HCT116 (cell line): Measurements from ENCODE around the gene ZNF488. TPM values are rescaled to one million over a fixed set of nuclear protein-coding genes. Genes with fewer than 3 reads are reported as not detected.

ENCODE experiments used
- ATAC-seq: fragments of 200-7000 bp; cut with Tn5 transposase; 2 replicates; pipeline ENCODE4 v1.9.1; 2020; ENCODE audit warnings: mild to moderate bottlenecking, moderate library complexity
- BruUV-seq: library from RNA; stranded (reverse); fragments of 400-500 nt; replicated peaks from 2 replicates; lab custom pipeline; 2021; lab: Mats Ljungman, UMichigan
- CTCF ChIA-PET: fragments of 300-600 bp; sonication (Branson Sonifier 250); formaldehyde crosslinking; loops from one replicate; lab custom pipeline; 2021; ENCODE audit warnings: antibody characterized with exemption; lab: Charles Lee
- POLR2A ChIA-PET: fragments of 300-600, 350-600 bp; sonication (Branson Sonifier 250); formaldehyde crosslinking; loops from one replicate; lab custom pipeline; 2021; ENCODE audit warnings: antibody characterized with exemption; lab: Charles Lee
- RAD21 ChIA-PET, 2 experiments: fragments of 300-600 bp; sonication (Branson Sonifier 250); formaldehyde crosslinking; loops; one replicate each; lab custom pipeline; 2023; ENCODE audit warnings: low total read pairs in 2 of 2; ENCODE audit not compliant: uncharacterized antibody in 2 of 2, unreplicated experiment in 2 of 2, low non-redundant PET in 1 of 2; lab: Charles Lee
- DNase-seq: peaks from one replicate; pipeline ENCODE4 v3.0.0-alpha.2; 2010; ENCODE audit warnings: low read depth, low spot score
- H2AFZ ChIP-seq: fragments of 200-600 bp; shearing (Covaris generic), sonication (generic); 2 replicates; pipeline ENCODE4 v1.6.1; 2017; ENCODE audit warnings: low read depth, mixed run types, mixed read lengths, antibody characterized with exemption, low read length; ENCODE audit not compliant: poor library complexity, severe bottlenecking
- H3K27ac ChIP-seq: 2 replicates; pipeline ENCODE4 v1.5.1; 2012; ENCODE audit warnings: low read depth, low read length
- H3K27me3 ChIP-seq: fragments of 200-600 bp; sonication (generic); 2 replicates; pipeline ENCODE4 v1.6.1; 2016; ENCODE audit warnings: mixed run types, low read length, mixed read lengths; ENCODE audit not compliant: insufficient read depth
- H3K36me3 ChIP-seq, 2 experiments: fragments of 200-500 bp in 1 of 2; fragments of 200-600 bp in 1 of 2; sonication (Bioruptor generic) in 1 of 2; sonication (generic) in 1 of 2; 2 replicates each; pipeline versions ENCODE4 v1.5.1 to v1.6.1; 2014 to 2016; ENCODE audit warnings: low read length in 2 of 2, inconsistent platforms in 1 of 2, mixed read lengths in 1 of 2, mixed run types in 1 of 2; ENCODE audit not compliant: insufficient read depth in 2 of 2, control insufficient read depth in 1 of 2
- H3K4me1 ChIP-seq, 2 experiments: fragments of 200-600 bp in 1 of 2; sonication (generic) in 1 of 2; 2 replicates each; pipeline versions ENCODE4 v1.5.1 to v1.6.1; 2012 to 2017; ENCODE audit warnings: low read length in 2 of 2, inconsistent platforms in 1 of 2, mild to moderate bottlenecking in 1 of 2, mixed read lengths in 1 of 2, mixed run types in 1 of 2, moderate library complexity in 1 of 2; ENCODE audit not compliant: insufficient read depth in 2 of 2, control insufficient read depth in 1 of 2
- H3K4me2 ChIP-seq: fragments of 200-600 bp; sonication (generic); 2 replicates; pipeline ENCODE4 v1.6.1; 2017; ENCODE audit warnings: mixed run types, low read length, mixed read lengths
- H3K4me3 ChIP-seq, 2 experiments: fragments of 200-600 bp in 1 of 2; sonication (generic) in 1 of 2; replicated peaks in 1 of 2; 2 replicates each; pipeline ENCODE4 v1.5.1; 2011 to 2016; ENCODE audit warnings: low read length in 2 of 2, control low read depth in 1 of 2, low read depth in 1 of 2, mild to moderate bottlenecking in 1 of 2, mixed read lengths in 1 of 2, mixed run types in 1 of 2
- H3K79me2 ChIP-seq: fragments of 200-600 bp; sonication (generic); 2 replicates; pipeline ENCODE4 v1.6.1; 2017; ENCODE audit warnings: mild to moderate bottlenecking, mixed run types, low read length, moderate library complexity, mixed read lengths; ENCODE audit not compliant: insufficient read depth
- H3K9ac ChIP-seq: fragments of 200-600 bp; sonication (generic); 2 replicates; pipeline ENCODE4 v1.6.1; 2016; ENCODE audit warnings: low read length, mixed read lengths
- H3K9me2 ChIP-seq: fragments of 200-600 bp; sonication (generic), shearing (Covaris generic); 2 replicates; pipeline ENCODE4 v1.6.1; 2017; ENCODE audit warnings: mixed run types, mild to moderate bottlenecking, moderate library complexity; ENCODE audit not compliant: insufficient read depth
- H3K9me3 ChIP-seq, 2 experiments: fragments of 200-500 bp in 1 of 2; fragments of 200-600 bp in 1 of 2; sonication (Bioruptor generic) in 1 of 2; sonication (generic) in 1 of 2; 2 replicates each; pipeline ENCODE4 v1.6.1; 2014 to 2017; ENCODE audit warnings: low read length in 2 of 2, mixed read lengths in 2 of 2, inconsistent platforms in 1 of 2, low read depth in 1 of 2, mild to moderate bottlenecking in 1 of 2, mixed run types in 1 of 2, moderate library complexity in 1 of 2; ENCODE audit not compliant: control insufficient read depth in 1 of 2, insufficient read depth in 1 of 2
- H4K20me1 ChIP-seq: fragments of 200-600 bp; sonication (generic), shearing (Covaris generic); 2 replicates; pipeline ENCODE4 v1.6.1; 2017; ENCODE audit warnings: mixed run types, mild to moderate bottlenecking, moderate library complexity; ENCODE audit not compliant: insufficient read depth
- EGR1 ChIP-seq: IDR thresholded peaks from 2 replicates; pipeline ENCODE4 v1.6.1; 2012; ENCODE audit warnings: low read depth
- ELF1 ChIP-seq: IDR thresholded peaks from 2 replicates; pipeline ENCODE4 v1.6.1; 2012; ENCODE audit warnings: low read depth, borderline replicate concordance
- RAD21 ChIP-seq: IDR thresholded peaks from 2 replicates; pipeline ENCODE4 v1.6.1; 2012; ENCODE audit warnings: low read depth, mild to moderate bottlenecking
- YY1 ChIP-seq: IDR thresholded peaks from 2 replicates; pipeline ENCODE4 v1.6.1; 2011; ENCODE audit warnings: low read length, low read depth, moderate library complexity, mild to moderate bottlenecking; ENCODE audit not compliant: insufficient replicate concordance; ENCODE audit errors: extremely low read depth
- ZFX ChIP-seq: fragments of 450-650 bp; IDR thresholded peaks from 2 replicates; pipeline ENCODE4 v1.6.1; 2017
- intact Hi-C: fragments of 100-400 bp; cut with micrococcal nuclease; formaldehyde crosslinking; loops from 2 replicates; pipeline ENCODE4 v1.10.0; 2022
- total RNA-seq: library from RNA; stranded (reverse); gene quantifications from one replicate; pipeline ENCODE4 v1.2.1, GENCODE V29; 2021; ENCODE audit not compliant: unreplicated experiment

ZNF488 gene
- total RNA-seq, 1 experiment from 2014 or later: 3.9 TPM

GRCh38 chr10:47372726-47373125, 11.4 kb downstream of the ZNF488 start:
- H3K36me3 ChIP-seq: no peaks in the 10 kb centered on the region
- H3K4me1 ChIP-seq: peaks cover 0 to 4% of the 10 kb centered on the region in 2 experiments; a peak in 1 of 4 replicates
- no peak for ATAC-seq
- no peaks in the 10 kb centered on the region for H3K27me3 ChIP-seq
- H3K79me2 ChIP-seq: no peaks in the 10 kb centered on the region
- H2AFZ ChIP-seq: no peak overlapping the region
- no peak overlapping the region for H3K4me3 ChIP-seq
- DNase-seq: no peak
- no peak for TF ChIP-seq RAD21
- no peak for TF ChIP-seq EGR1
- no peak for TF ChIP-seq ELF1
- no peak for TF ChIP-seq ZFX
- TF ChIP-seq YY1: no peak
- no peaks in the 10 kb centered on the region for H4K20me1 ChIP-seq
- no peak overlapping the region for H3K9ac ChIP-seq
- POLR2A ChIA-PET: no interaction called here
- H3K27ac ChIP-seq: no peak overlapping the region
- RAD21 ChIA-PET: no interaction called here
- CTCF ChIA-PET: interaction anchor here (2.4 kb wide), 1 partner anchor 11 kb away, joined by 6 read pairs; no protein-coding TSS in a partner anchor
- no TSS peak for BruUV-seq
- intact Hi-C loops: no loop called here
- no peak overlapping the region for H3K4me2 ChIP-seq
- H3K9me2 ChIP-seq: no peaks in the 10 kb centered on the region
- no peaks in the 10 kb centered on the region for H3K9me3 ChIP-seq

GRCh38 chr10:47371629-47372485, 12.2 kb downstream of the ZNF488 start:
- ATAC-seq: no peak
- POLR2A ChIA-PET: no interaction called here

More at GRCh38 chr10:47371629-47372485, 12.2 kb downstream of the ZNF488 start:
- no peak overlapping the region for H2AFZ ChIP-seq
- H3K9me3 ChIP-seq: no peaks in the 10 kb centered on the region
- no peak for DNase-seq
- intact Hi-C loops: no loop called here
- no peak overlapping the region for H3K4me2 ChIP-seq
- H3K4me3 ChIP-seq: no peak overlapping the region
- BruUV-seq: no TSS peak
- H3K36me3 ChIP-seq: no peaks in the 10 kb centered on the region
- H3K27ac ChIP-seq: no peak overlapping the region
- no peaks in the 10 kb centered on the region for H3K4me1 ChIP-seq
- no peak overlapping the region for H3K9ac ChIP-seq
- ChIA-PET RAD21 (no interaction called here), CTCF (interaction anchor here (2.4 kb wide), 1 partner anchor 10 kb away, joined by 6 read pairs; no protein-coding TSS in a partner anchor)
- H3K79me2 ChIP-seq: no peaks in the 10 kb centered on the region
- H4K20me1 ChIP-seq: no peaks in the 10 kb centered on the region
- H3K9me2 ChIP-seq: no peaks in the 10 kb centered on the region
- TF ChIP-seq ELF1: no peak
- H3K27me3 ChIP-seq: no peaks in the 10 kb centered on the region
